Limb (tissue), 2 donors: ENCODE results near the gene ZDHHC8.
A peak's percentile ranks its signal among the peaks of the same experiment; 100 is the strongest.
"Not testable (repeated sequence)": the region's sequence is repeated elsewhere in the genome, so short reads cannot be mapped to it uniquely, and the experiment has no call there.

ENCODE experiments used
- DNase-seq, 2 donors: peaks; one replicate each; pipeline ENCODE4 v3.0.0-alpha.2; 2016; ENCODE audit errors: extremely low spot score in 2 of 2

The ZDHHC8 gene

GRCh38 chr22:20158391-20159036 lies 26.9 kb downstream of the ZDHHC8 start:
- no peak for DNase-seq

- peak; percentile 32 to 66 for DNase-seq
These were observed 27.5 kb downstream of the ZDHHC8 start for GRCh38 chr22:20159076-20159475.

- DNase-seq, result not testable (repeated sequence)
These were observed 27.9 kb downstream of the ZDHHC8 start for GRCh38 chr22:20159531-20159930.

GRCh38 chr22:20160041-20160440 lies 28.4 kb downstream of the ZDHHC8 start:
- DNase-seq, result no peak

GRCh38 chr22:20164863-20165262 lies 33.3 kb downstream of the ZDHHC8 start:
- no peak for DNase-seq

- no peak for DNase-seq
These were observed 33.8 kb downstream of the ZDHHC8 start for GRCh38 chr22:20165421-20165820.

GRCh38 chr22:20165913-20166312 lies 34.3 kb downstream of the ZDHHC8 start:
- DNase-seq, result no peak

- no peak for DNase-seq
These were observed 35.1 kb downstream of the ZDHHC8 start for GRCh38 chr22:20166703-20167102.

- no peak for DNase-seq
These were observed 36.2 kb downstream of the ZDHHC8 start for GRCh38 chr22:20167643-20168322.

- no peak for DNase-seq
These were observed 37.7 kb downstream of the ZDHHC8 start for GRCh38 chr22:20169253-20169822.

- DNase-seq, result no peak
These were observed 38.6 kb downstream of the ZDHHC8 start for GRCh38 chr22:20170170-20170569.

- no peak for DNase-seq
These were observed 39.9 kb downstream of the ZDHHC8 start for GRCh38 chr22:20171288-20172140.

- DNase-seq, result no peak
These were observed 40.6 kb downstream of the ZDHHC8 start for GRCh38 chr22:20172141-20172613.

- no peak for DNase-seq
These were observed 41.6 kb downstream of the ZDHHC8 start for GRCh38 chr22:20173246-20173645.

GRCh38 chr22:20173772-20174171 lies 42.2 kb downstream of the ZDHHC8 start:
- no peak for DNase-seq

GRCh38 chr22:20174785-20175596 lies 43.4 kb downstream of the ZDHHC8 start:
- no peak for DNase-seq

GRCh38 chr22:20175597-20175900 lies 43.9 kb downstream of the ZDHHC8 start:
- peak in 1 of 2 donors; percentile 13 for DNase-seq

- DNase-seq, result no peak
These were observed 44.9 kb downstream of the ZDHHC8 start for GRCh38 chr22:20176421-20177085.

GRCh38 chr22:20177217-20177911 lies 45.8 kb downstream of the ZDHHC8 start:
- no peak for DNase-seq
